ENCODE results near the gene NUDT19. TPM values are rescaled to one million over a fixed set of nuclear protein-coding genes. Genes with fewer than 3 reads are reported as not detected.

Gene NUDT19
- total and polyA plus RNA-seq, 9 of the 15 experiments (the other 6 are each of a cell fraction or from before 2014, with no cell fraction given), result 9.6 to 38.6 (median 14.4) TPM

DNA sequence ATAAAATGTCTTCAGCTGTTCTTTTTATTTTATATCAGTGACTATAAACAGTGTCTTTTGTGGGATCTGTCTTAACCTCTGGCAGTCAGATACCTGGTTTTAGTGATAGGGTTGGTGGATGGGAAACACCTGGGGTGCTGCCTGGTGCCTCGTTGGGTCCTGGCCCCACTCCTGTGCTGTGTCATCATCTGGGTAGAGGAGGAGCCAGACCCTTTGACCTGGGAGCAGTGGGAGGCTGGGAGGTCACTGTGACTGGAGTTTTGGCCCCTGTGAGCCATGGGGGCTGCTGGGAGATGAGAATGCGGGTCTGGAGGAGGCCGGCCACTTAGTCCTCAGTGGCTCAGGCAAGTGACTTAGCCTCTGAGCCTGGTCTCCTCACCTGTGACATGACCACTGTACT, 57.3 kb downstream of the NUDT19 start (continued):
- TF ChIP-seq, protein P1, sequence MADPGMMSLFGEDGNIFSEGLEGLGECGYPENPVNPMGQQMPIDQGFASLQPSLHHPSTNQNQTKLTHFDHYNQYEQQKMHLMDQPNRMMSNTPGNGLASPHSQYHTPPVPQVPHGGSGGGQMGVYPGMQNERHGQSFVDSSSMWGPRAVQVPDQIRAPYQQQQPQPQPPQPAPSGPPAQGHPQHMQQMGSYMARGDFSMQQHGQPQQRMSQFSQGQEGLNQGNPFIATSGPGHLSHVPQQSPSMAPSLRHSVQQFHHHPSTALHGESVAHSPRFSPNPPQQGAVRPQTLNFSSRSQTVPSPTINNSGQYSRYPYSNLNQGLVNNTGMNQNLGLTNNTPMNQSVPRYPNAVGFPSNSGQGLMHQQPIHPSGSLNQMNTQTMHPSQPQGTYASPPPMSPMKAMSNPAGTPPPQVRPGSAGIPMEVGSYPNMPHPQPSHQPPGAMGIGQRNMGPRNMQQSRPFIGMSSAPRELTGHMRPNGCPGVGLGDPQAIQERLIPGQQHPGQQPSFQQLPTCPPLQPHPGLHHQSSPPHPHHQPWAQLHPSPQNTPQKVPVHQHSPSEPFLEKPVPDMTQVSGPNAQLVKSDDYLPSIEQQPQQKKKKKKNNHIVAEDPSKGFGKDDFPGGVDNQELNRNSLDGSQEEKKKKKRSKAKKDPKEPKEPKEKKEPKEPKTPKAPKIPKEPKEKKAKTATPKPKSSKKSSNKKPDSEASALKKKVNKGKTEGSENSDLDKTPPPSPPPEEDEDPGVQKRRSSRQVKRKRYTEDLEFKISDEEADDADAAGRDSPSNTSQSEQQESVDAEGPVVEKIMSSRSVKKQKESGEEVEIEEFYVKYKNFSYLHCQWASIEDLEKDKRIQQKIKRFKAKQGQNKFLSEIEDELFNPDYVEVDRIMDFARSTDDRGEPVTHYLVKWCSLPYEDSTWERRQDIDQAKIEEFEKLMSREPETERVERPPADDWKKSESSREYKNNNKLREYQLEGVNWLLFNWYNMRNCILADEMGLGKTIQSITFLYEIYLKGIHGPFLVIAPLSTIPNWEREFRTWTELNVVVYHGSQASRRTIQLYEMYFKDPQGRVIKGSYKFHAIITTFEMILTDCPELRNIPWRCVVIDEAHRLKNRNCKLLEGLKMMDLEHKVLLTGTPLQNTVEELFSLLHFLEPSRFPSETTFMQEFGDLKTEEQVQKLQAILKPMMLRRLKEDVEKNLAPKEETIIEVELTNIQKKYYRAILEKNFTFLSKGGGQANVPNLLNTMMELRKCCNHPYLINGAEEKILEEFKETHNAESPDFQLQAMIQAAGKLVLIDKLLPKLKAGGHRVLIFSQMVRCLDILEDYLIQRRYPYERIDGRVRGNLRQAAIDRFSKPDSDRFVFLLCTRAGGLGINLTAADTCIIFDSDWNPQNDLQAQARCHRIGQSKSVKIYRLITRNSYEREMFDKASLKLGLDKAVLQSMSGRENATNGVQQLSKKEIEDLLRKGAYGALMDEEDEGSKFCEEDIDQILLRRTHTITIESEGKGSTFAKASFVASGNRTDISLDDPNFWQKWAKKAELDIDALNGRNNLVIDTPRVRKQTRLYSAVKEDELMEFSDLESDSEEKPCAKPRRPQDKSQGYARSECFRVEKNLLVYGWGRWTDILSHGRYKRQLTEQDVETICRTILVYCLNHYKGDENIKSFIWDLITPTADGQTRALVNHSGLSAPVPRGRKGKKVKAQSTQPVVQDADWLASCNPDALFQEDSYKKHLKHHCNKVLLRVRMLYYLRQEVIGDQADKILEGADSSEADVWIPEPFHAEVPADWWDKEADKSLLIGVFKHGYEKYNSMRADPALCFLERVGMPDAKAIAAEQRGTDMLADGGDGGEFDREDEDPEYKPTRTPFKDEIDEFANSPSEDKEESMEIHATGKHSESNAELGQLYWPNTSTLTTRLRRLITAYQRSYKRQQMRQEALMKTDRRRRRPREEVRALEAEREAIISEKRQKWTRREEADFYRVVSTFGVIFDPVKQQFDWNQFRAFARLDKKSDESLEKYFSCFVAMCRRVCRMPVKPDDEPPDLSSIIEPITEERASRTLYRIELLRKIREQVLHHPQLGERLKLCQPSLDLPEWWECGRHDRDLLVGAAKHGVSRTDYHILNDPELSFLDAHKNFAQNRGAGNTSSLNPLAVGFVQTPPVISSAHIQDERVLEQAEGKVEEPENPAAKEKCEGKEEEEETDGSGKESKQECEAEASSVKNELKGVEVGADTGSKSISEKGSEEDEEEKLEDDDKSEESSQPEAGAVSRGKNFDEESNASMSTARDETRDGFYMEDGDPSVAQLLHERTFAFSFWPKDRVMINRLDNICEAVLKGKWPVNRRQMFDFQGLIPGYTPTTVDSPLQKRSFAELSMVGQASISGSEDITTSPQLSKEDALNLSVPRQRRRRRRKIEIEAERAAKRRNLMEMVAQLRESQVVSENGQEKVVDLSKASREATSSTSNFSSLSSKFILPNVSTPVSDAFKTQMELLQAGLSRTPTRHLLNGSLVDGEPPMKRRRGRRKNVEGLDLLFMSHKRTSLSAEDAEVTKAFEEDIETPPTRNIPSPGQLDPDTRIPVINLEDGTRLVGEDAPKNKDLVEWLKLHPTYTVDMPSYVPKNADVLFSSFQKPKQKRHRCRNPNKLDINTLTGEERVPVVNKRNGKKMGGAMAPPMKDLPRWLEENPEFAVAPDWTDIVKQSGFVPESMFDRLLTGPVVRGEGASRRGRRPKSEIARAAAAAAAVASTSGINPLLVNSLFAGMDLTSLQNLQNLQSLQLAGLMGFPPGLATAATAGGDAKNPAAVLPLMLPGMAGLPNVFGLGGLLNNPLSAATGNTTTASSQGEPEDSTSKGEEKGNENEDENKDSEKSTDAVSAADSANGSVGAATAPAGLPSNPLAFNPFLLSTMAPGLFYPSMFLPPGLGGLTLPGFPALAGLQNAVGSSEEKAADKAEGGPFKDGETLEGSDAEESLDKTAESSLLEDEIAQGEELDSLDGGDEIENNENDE (IDR thresholded peaks at IDR 0.05; ENCODE audit: low read depth, low read length), result no peak
- TF ChIP-seq ZNF41 (CRISPR knock-in tag; conservative IDR thresholded peaks at IDR 0.05) (no peak), HNRNPH1 (optimal IDR thresholded peaks at IDR 0.05; ENCODE audit: low read depth, low read length) (no peak), BACH1 (tag; IDR thresholded peaks at IDR 0.05) (no peak), CAMTA2 (CRISPR knock-in tag; conservative IDR thresholded peaks at IDR 0.05) (no peak), FIP1L1 (IDR thresholded peaks at IDR 0.05; ENCODE audit: low read depth, low read length, poor library complexity, severe bottlenecking) (no peak), ZBTB8A (IDR thresholded peaks at IDR 0.05; ENCODE audit: partially characterized antibody) (no peak), CBX1 (IDR thresholded peaks at IDR 0.05; ENCODE audit: low read depth) (no peak), OTX1 (CRISPR knock-in tag; IDR thresholded peaks at IDR 0.05) (no peak)
- TF ChIP-seq, protein P2, sequence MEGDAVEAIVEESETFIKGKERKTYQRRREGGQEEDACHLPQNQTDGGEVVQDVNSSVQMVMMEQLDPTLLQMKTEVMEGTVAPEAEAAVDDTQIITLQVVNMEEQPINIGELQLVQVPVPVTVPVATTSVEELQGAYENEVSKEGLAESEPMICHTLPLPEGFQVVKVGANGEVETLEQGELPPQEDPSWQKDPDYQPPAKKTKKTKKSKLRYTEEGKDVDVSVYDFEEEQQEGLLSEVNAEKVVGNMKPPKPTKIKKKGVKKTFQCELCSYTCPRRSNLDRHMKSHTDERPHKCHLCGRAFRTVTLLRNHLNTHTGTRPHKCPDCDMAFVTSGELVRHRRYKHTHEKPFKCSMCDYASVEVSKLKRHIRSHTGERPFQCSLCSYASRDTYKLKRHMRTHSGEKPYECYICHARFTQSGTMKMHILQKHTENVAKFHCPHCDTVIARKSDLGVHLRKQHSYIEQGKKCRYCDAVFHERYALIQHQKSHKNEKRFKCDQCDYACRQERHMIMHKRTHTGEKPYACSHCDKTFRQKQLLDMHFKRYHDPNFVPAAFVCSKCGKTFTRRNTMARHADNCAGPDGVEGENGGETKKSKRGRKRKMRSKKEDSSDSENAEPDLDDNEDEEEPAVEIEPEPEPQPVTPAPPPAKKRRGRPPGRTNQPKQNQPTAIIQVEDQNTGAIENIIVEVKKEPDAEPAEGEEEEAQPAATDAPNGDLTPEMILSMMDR (IDR thresholded peaks at IDR 0.05 in 2 of 3, conservative IDR thresholded peaks at IDR 0.05 in 1 of 3; ENCODE audit: insufficient read depth in 2 of 3, low read depth in 1 of 3, low read length in 3 of 3), result no peak

Measured in K562 (cell line).